ENCODE results near the gene PLA2G4D.

PLA2G4D gene

GRCh38 chr15:42082141-42082540 is 12.2 kb downstream of the PLA2G4D start:
- no peak for DNase-seq (ENCODE audit: low read depth)
- no peak for TF ChIP-seq CTCF (conservative IDR thresholded peaks at IDR 0.05; ENCODE audit: low read depth, low read length)
- H3K4me3 ChIP-seq (ENCODE audit: low read depth, low read length), result no peak overlapping the region

GRCh38 chr15:42080919-42081830 is 13.2 kb downstream of the PLA2G4D start:
- DNase-seq (ENCODE audit: low read depth), result no peak
- TF ChIP-seq CTCF (conservative IDR thresholded peaks at IDR 0.05; ENCODE audit: low read depth, low read length), result no peak
- H3K4me3 ChIP-seq (ENCODE audit: low read depth, low read length), result no peak overlapping the region

GRCh38 chr15:42080186-42080918 is 14.0 kb downstream of the PLA2G4D start:
- TF ChIP-seq CTCF (conservative IDR thresholded peaks at IDR 0.05; ENCODE audit: low read depth, low read length), result no peak
- no peak overlapping the region for H3K4me3 ChIP-seq (ENCODE audit: low read depth, low read length)
- peak; percentile 61 for DNase-seq (ENCODE audit: low read depth)

GRCh38 chr15:42079401-42079908 is 14.9 kb downstream of the PLA2G4D start:
- no peak for DNase-seq (ENCODE audit: low read depth)
- no peak overlapping the region for H3K4me3 ChIP-seq (ENCODE audit: low read depth, low read length)
- no peak for TF ChIP-seq CTCF (conservative IDR thresholded peaks at IDR 0.05; ENCODE audit: low read depth, low read length)

- DNase-seq (ENCODE audit: low read depth), result no peak
- TF ChIP-seq CTCF (conservative IDR thresholded peaks at IDR 0.05; ENCODE audit: low read depth, low read length), result no peak
- H3K4me3 ChIP-seq (ENCODE audit: low read depth, low read length), result no peak overlapping the region
Observed at GRCh38 chr15:42078903-42079302, 15.5 kb downstream of the PLA2G4D start.

GRCh38 chr15:42077689-42078088 is 16.7 kb downstream of the PLA2G4D start:
- TF ChIP-seq CTCF (conservative IDR thresholded peaks at IDR 0.05; ENCODE audit: low read depth, low read length), result no peak
- no peak for DNase-seq (ENCODE audit: low read depth)
- no peak overlapping the region for H3K4me3 ChIP-seq (ENCODE audit: low read depth, low read length)
